AG04450 (cell line): ENCODE data around the gene NHERF1. TPM values are rescaled to one million over a fixed set of nuclear protein-coding genes. Genes with fewer than 3 reads are reported as not detected.

Experiments
- CTCF ChIA-PET: fragments of 300-600, 350-600 bp; formaldehyde crosslinking; extraction: SDS; loops from one replicate; lab custom pipeline; 2022; ENCODE audit warnings: antibody characterized with exemption, inconsistent platforms; lab: Charles Lee
- POLR2A ChIA-PET: fragments of 350-600 bp; formaldehyde crosslinking; extraction: SDS; loops from one replicate; lab custom pipeline; 2021; ENCODE audit warnings: antibody characterized with exemption, inconsistent platforms; lab: Yijun Ruan, JAX
- DNase-seq: peaks from one replicate; pipeline ENCODE4 v3.0.0-alpha.2; 2011; ENCODE audit warnings: low read depth, low spot score
- H3K27ac ChIP-seq: one replicate; pipeline ENCODE4 v1.5.1; 2012; ENCODE audit warnings: low read depth, low read length, control low read depth
- H3K27me3 ChIP-seq: one replicate; pipeline ENCODE4 v1.6.0; 2012; ENCODE audit warnings: low read length; ENCODE audit not compliant: control insufficient read depth, insufficient read depth
- H3K4me3 ChIP-seq: 2 replicates; pipeline ENCODE4 v1.5.1; 2011; ENCODE audit warnings: mild to moderate bottlenecking, low read depth, low read length, control low read depth
- H3K9me3 ChIP-seq: 2 replicates; pipeline ENCODE4 v1.5.1; 2012; ENCODE audit warnings: low read length; ENCODE audit not compliant: control insufficient read depth, insufficient read depth
- CTCF ChIP-seq: IDR thresholded peaks from 2 replicates; pipeline ENCODE4 v1.5.1; 2011; ENCODE audit warnings: low read depth, low read length, control low read depth, inconsistent platforms
- polyA plus RNA-seq: library from polyadenylated mRNA; depleted of rRNA; stranded (reverse); fragments of >200 nt; gene quantifications from 2 replicates; pipeline ENCODE4 v1.2.3, GENCODE V29; 2011

Gene NHERF1
- polyA plus RNA-seq, 1 experiment = 10.5 TPM

GRCh38 chr17:74728702-74729075 is 19.7 kb upstream of the NHERF1 start:
- no peak for TF ChIP-seq CTCF
- Histone ChIP-seq H3K4me3 (no peak overlapping the region), H3K9me3 (peaks cover 16% of the 10 kb centered on the region), H3K27ac (no peak overlapping the region), H3K27me3 (no peaks in the 10 kb centered on the region)
- CTCF ChIA-PET = no interaction called here
- DNase-seq = no peak
- POLR2A ChIA-PET = no interaction called here

GRCh38 chr17:74729368-74729767 is 19.1 kb upstream of the NHERF1 start:
- TF ChIP-seq CTCF = no peak
- POLR2A ChIA-PET = no interaction called here
- no peak for DNase-seq
- no peak overlapping the region for H3K27ac ChIP-seq
- H3K4me3 ChIP-seq = no peak overlapping the region
- no peaks in the 10 kb centered on the region for H3K27me3 ChIP-seq
- CTCF ChIA-PET = no interaction called here
- peaks cover 16% of the 10 kb centered on the region for H3K9me3 ChIP-seq

- Histone ChIP-seq H3K9me3 (peaks cover 16% of the 10 kb centered on the region), H3K27ac (no peak overlapping the region), H3K4me3 (no peak overlapping the region), H3K27me3 (peaks cover 2% of the 10 kb centered on the region)
- CTCF ChIA-PET = no interaction called here
- POLR2A ChIA-PET = no interaction called here
- DNase-seq = no peak
- no peak for TF ChIP-seq CTCF
These were observed 18.6 kb upstream of the NHERF1 start for GRCh38 chr17:74729866-74730265.

- H3K9me3 ChIP-seq = peaks cover 16% of the 10 kb centered on the region
- POLR2A ChIA-PET = no interaction called here
- DNase-seq = no peak
- no peak overlapping the region for H3K27ac ChIP-seq
- CTCF ChIA-PET = no interaction called here
- TF ChIP-seq CTCF = no peak
- peaks cover 6% of the 10 kb centered on the region for H3K27me3 ChIP-seq
- H3K4me3 ChIP-seq = no peak overlapping the region
These were observed 17.7 kb upstream of the NHERF1 start for GRCh38 chr17:74730491-74731346.

- peaks cover 16% of the 10 kb centered on the region for H3K9me3 ChIP-seq
- ChIA-PET POLR2A (no interaction called here), CTCF (no interaction called here)
- peaks cover 12% of the 10 kb centered on the region for H3K27me3 ChIP-seq
- no peak for TF ChIP-seq CTCF
- no peak overlapping the region for H3K27ac ChIP-seq
- no peak overlapping the region for H3K4me3 ChIP-seq
- no peak for DNase-seq
These were observed 17.2 kb upstream of the NHERF1 start for GRCh38 chr17:74731347-74731605.
